ENCODE results near the gene RASIP1. TPM values are rescaled to one million over a fixed set of nuclear protein-coding genes. Genes with fewer than 3 reads are reported as not detected.
"Not testable (repeated sequence)": the region's sequence is repeated elsewhere in the genome, so short reads cannot be mapped to it uniquely, and the experiment has no call there.

RASIP1 gene
- total and polyA plus RNA-seq, 10 donors, result 15.1 to 78.1 (median 40.9) TPM

DNA sequence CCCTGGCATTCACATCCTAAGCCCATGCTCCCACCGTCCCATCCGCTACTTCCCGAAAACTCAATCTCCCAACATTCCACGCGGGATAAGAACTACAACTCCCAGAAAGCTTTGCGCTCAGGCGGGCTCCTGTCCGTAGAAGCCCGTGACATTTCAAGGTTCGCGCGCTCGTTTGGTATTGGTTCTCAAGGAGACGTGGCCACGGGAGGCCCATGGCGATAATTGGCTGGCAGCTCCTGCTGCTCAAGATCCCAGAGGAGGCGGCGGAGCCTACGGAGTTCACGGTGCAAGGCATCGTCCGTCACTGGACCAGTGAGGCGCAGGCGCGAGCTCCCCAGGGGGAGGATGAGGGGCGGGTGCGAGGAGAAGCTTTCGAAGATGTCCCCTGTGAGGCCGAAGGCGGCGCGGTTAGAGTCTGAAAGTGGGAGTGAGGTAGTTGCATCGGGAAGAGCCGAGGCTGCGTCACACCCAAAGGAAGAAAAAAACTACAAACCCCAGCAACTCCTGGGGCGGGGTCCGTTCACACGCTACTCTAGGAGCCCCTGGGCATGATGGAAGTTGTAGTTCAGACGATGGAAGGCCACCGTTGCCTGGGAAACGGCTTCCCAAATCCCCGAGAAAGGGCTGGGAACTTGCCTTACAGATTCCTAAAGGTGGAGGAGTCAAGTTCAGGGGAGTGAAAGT, 19.7 kb downstream of the RASIP1 start:
- WGBS, 5 donors, result 6 to 20% (median 12%) methylated on average over 37 to 42 of the region's 42 CpGs

DNA sequence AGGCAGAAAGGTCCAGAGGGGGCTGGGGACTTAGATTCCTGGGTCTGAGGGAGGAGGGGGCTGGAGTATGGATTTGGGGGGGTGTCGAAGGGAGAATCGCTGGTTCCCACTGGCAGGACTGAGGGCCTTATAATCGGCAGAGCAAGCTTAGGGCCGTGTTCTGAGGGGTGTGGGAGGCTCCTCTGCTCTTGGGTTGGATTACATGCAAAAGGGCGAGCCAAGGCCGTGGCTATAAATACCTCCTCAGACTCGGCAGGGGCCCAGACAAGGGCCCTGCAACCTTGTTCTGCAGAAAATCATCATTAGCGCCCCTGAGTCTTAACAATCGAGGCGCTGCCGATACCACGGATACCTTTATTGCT, 20.2 kb downstream of the RASIP1 start:
- peak overlapping the region; percentile 83 to 92 (median 86) for H3K27ac ChIP-seq
- peaks cover 0 to 38% (median 0%) of the 10 kb centered on the region in 6 donors for H3K36me3 ChIP-seq
- TF ChIP-seq POLR2A (IDR thresholded peaks at IDR 0.05) (no peak), POLR2AphosphoS5 (IDR thresholded peaks at IDR 0.05) (no peak)
- TF ChIP-seq, protein P1, sequence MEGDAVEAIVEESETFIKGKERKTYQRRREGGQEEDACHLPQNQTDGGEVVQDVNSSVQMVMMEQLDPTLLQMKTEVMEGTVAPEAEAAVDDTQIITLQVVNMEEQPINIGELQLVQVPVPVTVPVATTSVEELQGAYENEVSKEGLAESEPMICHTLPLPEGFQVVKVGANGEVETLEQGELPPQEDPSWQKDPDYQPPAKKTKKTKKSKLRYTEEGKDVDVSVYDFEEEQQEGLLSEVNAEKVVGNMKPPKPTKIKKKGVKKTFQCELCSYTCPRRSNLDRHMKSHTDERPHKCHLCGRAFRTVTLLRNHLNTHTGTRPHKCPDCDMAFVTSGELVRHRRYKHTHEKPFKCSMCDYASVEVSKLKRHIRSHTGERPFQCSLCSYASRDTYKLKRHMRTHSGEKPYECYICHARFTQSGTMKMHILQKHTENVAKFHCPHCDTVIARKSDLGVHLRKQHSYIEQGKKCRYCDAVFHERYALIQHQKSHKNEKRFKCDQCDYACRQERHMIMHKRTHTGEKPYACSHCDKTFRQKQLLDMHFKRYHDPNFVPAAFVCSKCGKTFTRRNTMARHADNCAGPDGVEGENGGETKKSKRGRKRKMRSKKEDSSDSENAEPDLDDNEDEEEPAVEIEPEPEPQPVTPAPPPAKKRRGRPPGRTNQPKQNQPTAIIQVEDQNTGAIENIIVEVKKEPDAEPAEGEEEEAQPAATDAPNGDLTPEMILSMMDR (IDR thresholded peaks at IDR 0.05 in 8 of 11, conservative IDR thresholded peaks at IDR 0.05 in 3 of 11), result no peak
- peaks cover 0 to 8% (median 0%) of the 10 kb centered on the region in 8 donors for H3K9me3 ChIP-seq
- no peaks in the 10 kb centered on the region for H3K27me3 ChIP-seq (replicated peaks in 1 of 7)
- WGBS, 5 donors, result 27 to 41% (median 34%) methylated on average over 11 to 12 of the region's 12 CpGs
- DNase-seq, result no peak
- intact Hi-C loops (cut with DNase I; ENCODE audit: low total_unique reads), result no loop called here
- H3K4me3 ChIP-seq, result peak overlapping the region in 6 of 8 donors; percentile 33 to 75 (median 44)
- peaks cover 11 to 83% (median 54%) of the 10 kb centered on the region in 6 donors for H3K4me1 ChIP-seq

More for the DNA sequence above, 19.7 kb downstream of the RASIP1 start:
- Histone ChIP-seq H3K4me1 (peaks cover 16 to 83% (median 55%) of the 10 kb centered on the region in 6 donors), H3K36me3 (peaks cover 0 to 38% (median 0%) of the 10 kb centered on the region in 6 donors), H3K27ac (peak overlapping the region; percentile 83 to 92 (median 86)), H3K9me3 (peaks cover 0 to 13% (median 0%) of the 10 kb centered on the region in 8 donors), H3K4me3 (peak overlapping the region; percentile 33 to 75 (median 44)), H3K27me3 (replicated peaks in 1 of 7) (no peaks in the 10 kb centered on the region)
- TF ChIP-seq POLR2A (IDR thresholded peaks at IDR 0.05) (no peak), POLR2AphosphoS5 (IDR thresholded peaks at IDR 0.05) (peak; percentile 83 to 88 (median 83))
- DNase-seq, result peak; percentile 96
- intact Hi-C loops (cut with DNase I; ENCODE audit: low total_unique reads), result no loop called here

DNA sequence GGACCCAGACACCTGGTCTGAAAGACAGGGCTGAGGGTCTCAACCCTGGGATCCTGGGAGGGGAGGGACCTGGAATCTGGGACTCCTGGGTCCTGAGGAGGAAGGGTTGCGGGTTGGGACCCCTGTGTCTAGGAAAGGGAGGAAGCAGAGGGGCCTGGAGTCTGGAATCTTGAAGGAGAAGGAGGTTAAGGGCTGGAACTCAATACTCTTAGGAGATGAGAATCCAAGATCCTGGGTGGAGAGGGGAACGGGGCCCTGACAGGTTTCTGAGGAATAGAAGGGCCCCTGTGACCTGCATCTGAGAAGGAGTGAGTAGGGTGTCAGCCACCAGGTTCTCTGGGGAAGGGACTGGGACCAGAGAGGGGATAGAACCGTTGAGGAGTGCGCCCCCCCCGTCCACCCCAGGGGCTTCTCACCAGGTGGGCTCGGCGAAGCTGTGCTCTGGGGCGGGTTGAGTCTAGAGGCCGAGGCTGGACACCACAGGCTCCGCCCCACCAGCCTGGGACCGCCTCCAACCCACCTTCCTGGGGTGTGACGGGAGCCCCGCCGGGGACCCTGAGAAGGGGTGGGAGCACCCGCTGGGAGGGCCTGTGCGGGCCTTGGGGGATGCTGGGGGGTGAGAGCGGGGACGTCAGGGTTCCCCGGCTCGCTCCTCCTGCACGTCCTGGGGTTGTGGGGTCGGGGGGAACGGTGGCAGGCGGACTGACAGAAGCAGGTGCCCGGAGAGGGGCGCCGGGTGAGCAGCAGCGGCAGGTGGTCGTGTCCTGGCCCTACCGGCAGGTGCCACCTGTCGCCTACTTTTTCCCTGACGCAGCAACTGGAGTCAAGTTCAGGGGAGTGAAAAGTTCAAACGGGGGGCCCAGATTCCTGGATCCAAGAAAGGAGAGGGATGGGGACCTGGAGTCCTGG, 20.9 kb downstream of the RASIP1 start, which contains the start of gene MAMSTR:
Gene MAMSTR (minus strand): TSS at position 463 of the 909 bp plus-strand sequence. CDS start 694 bp downstream, outside the sequence.
- peaks cover 0 to under 1% (median 0%) of the 10 kb centered on the region in 8 donors for H3K9me3 ChIP-seq
- intact Hi-C loops (cut with DNase I; ENCODE audit: low total_unique reads), result no loop called here
- TF ChIP-seq POLR2A (IDR thresholded peaks at IDR 0.05), result no peak
- peak; percentile 44 to 77 (median 61) for TF ChIP-seq POLR2AphosphoS5 (IDR thresholded peaks at IDR 0.05)
- peaks cover 11 to 83% (median 54%) of the 10 kb centered on the region in 6 donors for H3K4me1 ChIP-seq
- peak within 1 kb of the TSS in 6 of 8 donors; percentile 33 to 75 (median 44) for H3K4me3 ChIP-seq
- peak; percentile 87 for DNase-seq
- peaks cover 0 to 35% (median 0%) of the 10 kb centered on the region in 6 donors for H3K36me3 ChIP-seq
- H3K27me3 ChIP-seq (replicated peaks in 1 of 7), result no peaks in the 10 kb centered on the region
- H3K27ac ChIP-seq, result peak within 1 kb of the TSS; percentile 83 to 92 (median 86)
- WGBS, 5 donors, result 67 to 89% (median 74%) methylated on average over 31 to 33 of the region's 33 CpGs

DNA sequence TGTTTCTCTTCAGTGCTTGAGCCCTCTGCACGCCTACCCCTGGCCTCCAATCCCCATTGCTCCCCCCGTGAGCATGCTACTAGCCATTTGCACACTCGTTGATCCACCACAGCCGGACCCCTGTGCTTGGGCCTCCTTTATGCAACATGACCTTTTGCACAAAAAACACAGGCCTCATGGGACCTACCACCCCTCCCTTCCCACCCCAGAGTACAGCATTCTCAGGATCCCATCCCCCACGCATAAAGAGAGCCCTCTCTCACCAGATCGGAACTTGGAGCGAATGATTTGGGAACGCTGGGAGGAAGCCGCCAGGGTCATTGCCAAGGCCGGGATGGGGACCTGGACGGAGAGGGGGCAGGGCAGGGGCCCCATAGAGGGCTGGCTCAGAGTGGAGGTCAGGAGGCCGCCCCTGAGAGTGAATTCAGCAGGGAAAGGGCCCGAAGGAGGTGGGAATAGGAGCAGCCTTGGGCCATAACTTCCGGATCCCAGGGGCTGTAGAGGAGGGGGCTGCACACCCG, 21.6 kb downstream of the RASIP1 start:
- H3K27ac ChIP-seq, result peak overlapping the region; percentile 49 to 92 (median 86)
- WGBS, 5 donors, result 61 to 74% (median 66%) methylated on average over 15 of the region's 15 CpGs
- peaks cover 8 to 79% (median 52%) of the 10 kb centered on the region in 6 donors for H3K4me1 ChIP-seq
- TF ChIP-seq POLR2AphosphoS5 (IDR thresholded peaks at IDR 0.05) (peak; percentile 60 to 70 (median 68)), POLR2A (IDR thresholded peaks at IDR 0.05) (no peak)
- TF ChIP-seq, protein P1 (IDR thresholded peaks at IDR 0.05 in 8 of 11, conservative IDR thresholded peaks at IDR 0.05 in 3 of 11), result no peak
- intact Hi-C loops (cut with DNase I; ENCODE audit: low total_unique reads), result no loop called here
- H3K4me3 ChIP-seq, result peak overlapping the region in 5 of 8 donors; percentile 14 to 75 (median 18)
- no peaks in the 10 kb centered on the region for H3K9me3 ChIP-seq
- no peaks in the 10 kb centered on the region for H3K27me3 ChIP-seq (replicated peaks in 1 of 7)
- H3K36me3 ChIP-seq, result peaks cover 0 to 28% (median 0%) of the 10 kb centered on the region in 6 donors
- no peak for DNase-seq

DNA sequence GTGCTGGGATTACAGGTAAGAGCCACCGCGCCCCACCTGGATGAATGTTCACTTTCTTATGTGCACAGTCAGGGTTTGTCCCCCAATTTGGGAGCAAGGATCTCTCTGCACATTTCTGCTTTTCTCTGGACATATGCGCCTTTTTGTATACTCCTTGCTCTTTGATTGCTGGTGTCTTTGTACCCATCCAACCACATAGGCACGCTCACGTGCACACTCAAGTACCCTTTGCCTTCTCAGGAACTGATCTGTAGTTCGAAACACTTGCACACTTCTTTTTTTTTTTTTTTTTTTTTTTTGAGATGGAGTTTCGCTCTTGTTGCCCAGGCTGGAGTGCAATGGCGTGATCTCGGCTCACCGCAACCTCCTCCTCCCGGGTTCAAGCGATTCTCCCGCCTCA, 22.3 kb downstream of the RASIP1 start:
- peak overlapping the region in 5 of 8 donors; percentile 85 to 92 (median 88) for H3K27ac ChIP-seq
- peaks cover 13 to 84% (median 58%) of the 10 kb centered on the region in 6 donors for H3K4me1 ChIP-seq

More for the DNA sequence above, 22.3 kb downstream of the RASIP1 start:
- H3K9me3 ChIP-seq; H3K27me3 ChIP-seq (replicated peaks in 1 of 7); intact Hi-C loops (cut with DNase I; ENCODE audit: low total_unique reads); DNase-seq; H3K4me3 ChIP-seq: not testable (repeated sequence)
- WGBS, 5 donors, result 87 to 90% (median 88%) methylated on average over 12 to 13 of the region's 13 CpGs
- peaks cover 0 to 21% (median 0%) of the 10 kb centered on the region in 6 donors for H3K36me3 ChIP-seq

Measured in spleen (tissue), 11 donors.